ENCODE data around the gene SIX3. TPM values are rescaled to one million over a fixed set of nuclear protein-coding genes. Genes with fewer than 3 reads are reported as not detected.
A peak's percentile ranks its signal among the peaks of the same experiment; 100 is the strongest.

SIX3 gene
- polyA plus RNA-seq, 1 of the 3 experiments (the other 2 are of a cell fraction) = 0.58 TPM

DNA sequence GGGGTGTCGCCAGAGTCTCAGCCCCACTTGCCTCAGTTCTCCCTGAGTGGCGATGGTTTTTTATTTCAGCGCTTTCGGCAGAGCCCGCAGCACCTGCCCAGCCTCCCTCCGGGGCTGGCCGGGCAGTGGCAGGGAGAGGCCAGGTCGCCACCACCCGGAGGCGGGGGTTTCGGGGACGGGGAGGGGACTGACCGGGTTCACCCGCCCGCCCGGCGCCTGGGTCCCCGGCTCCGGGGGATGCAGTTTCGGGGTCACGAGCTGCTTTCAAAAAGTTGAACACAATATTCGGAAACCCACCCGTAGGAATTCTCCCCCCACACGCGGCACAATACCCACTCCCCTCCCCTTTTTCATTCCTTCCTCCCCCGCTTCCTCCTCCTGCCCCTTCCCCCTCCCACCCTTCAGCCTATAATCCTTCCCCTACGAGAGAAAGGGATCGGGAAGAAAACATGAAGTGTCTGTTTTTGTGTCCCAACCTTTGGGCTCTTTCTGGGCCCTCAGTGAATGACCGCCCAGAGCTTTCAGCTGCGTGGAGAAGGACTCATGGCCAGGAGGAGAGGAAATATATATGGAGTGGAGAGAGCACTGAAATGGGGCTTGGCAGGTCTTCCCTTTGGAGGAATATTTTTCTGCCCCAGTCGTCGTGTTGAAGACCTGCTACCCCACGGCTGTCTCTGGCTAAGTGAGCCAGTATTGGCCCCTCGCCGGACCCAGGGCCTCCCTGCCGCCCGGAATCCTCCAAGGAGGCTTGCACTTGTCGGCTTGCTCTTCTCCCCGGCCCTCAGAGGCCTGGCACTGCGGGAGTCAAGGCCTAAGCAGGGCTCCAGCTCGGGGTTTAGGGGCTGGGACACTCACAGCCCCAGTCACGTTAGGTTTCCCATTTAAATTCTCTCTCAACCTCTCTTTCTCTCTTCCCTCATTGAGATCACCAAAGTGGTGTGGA, 2.1 kb upstream of the SIX3 start:
- no peak overlapping the region for H3K9ac ChIP-seq
- no peaks in the 10 kb centered on the region for H4K20me1 ChIP-seq (ENCODE audit: insufficient read depth)
- H3K27me3 ChIP-seq (ENCODE audit: insufficient read depth) = peaks cover 89% of the 10 kb centered on the region
- H3K9me3 ChIP-seq = no peaks in the 10 kb centered on the region
- peaks cover 8% of the 10 kb centered on the region for H3F3A ChIP-seq (replicated peaks; ENCODE audit: insufficient read depth)
- H3K9me2 ChIP-seq = no peaks in the 10 kb centered on the region
- H3K79me2 ChIP-seq (ENCODE audit: insufficient read depth) = no peaks in the 10 kb centered on the region
- peak overlapping the region in 1 of 2 experiments; percentile 92; a peak in 2 of 4 replicates for H3K27ac ChIP-seq (ENCODE audit: low read depth in 2 of 2, low read length in 1 of 2)
- POLR2A ChIA-PET = interaction anchor here (0.9 to 3.1 kb wide), 7 partner anchors 11 to 258 kb away, joined by 3 to 10 read pairs (median 4); no protein-coding TSS in a partner anchor
- CTCF ChIA-PET = interaction anchor here (0.7 to 7.6 kb wide), 9 partner anchors 16 to 459 kb away, joined by 3 to 83 read pairs (median 17); no protein-coding TSS in a partner anchor
- peak overlapping the region; percentile 57 to 65 for H3K4me3 ChIP-seq (ENCODE audit: low read depth in 2 of 2, low read length in 1 of 2)
- WGBS (ENCODE audit: low lambda C conversion rate) = 45% methylated on average over 35 of the region's 42 CpGs
- TF ChIP-seq FOXJ3 (CRISPR knock-in tag; IDR thresholded peaks at IDR 0.05) (no peak), MXI1 (IDR thresholded peaks at IDR 0.05; ENCODE audit: low read depth, low read length) (peak; percentile 13; the same call in 1 of the 2 replicates)
- H2AFZ ChIP-seq (ENCODE audit: low read depth) = 0 out of 2 replicates have a peak overlapping the region, but pooled peaks have one; percentile 56
- no peaks in the 10 kb centered on the region for H3K36me3 ChIP-seq (replicated peaks in 1 of 2; ENCODE audit: control insufficient read depth in 1 of 2, insufficient read depth in 2 of 2, low read length in 1 of 2)
- peak; percentile 63 for DNase-seq
- H3K4me2 ChIP-seq = peak overlapping the region; percentile 97
- H3K4me1 ChIP-seq (ENCODE audit: control insufficient read depth in 1 of 2, insufficient read depth in 2 of 2, low read depth in 1 of 2, low read length in 1 of 2) = peaks cover 0 to 40% of the 10 kb centered on the region in 2 experiments; a peak in 2 of 4 replicates

DNA sequence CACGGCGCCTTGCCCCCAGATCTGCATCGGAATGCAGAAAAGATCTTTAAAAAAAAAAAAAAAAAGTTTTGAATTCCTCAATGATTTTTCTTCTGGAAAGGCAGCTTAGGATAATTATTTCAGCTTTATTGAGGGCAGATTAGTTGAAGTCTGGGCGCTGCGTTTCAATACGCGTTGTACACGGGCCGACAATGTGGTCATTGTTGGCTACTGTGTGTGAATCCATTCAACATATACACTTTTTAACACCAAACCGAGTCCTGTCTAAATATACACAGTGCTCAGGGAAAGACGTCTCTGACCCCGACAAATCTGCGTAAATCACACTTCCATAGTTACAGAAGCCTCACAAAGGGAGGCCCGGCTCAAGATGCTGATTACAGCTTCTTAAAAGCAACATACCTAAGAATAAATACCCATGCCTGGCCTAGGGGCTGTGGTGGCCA, 1.4 kb upstream of the SIX3 start:
- WGBS (ENCODE audit: low lambda C conversion rate) = 93% methylated on average over 14 of the region's 14 CpGs
- DNase-seq = no peak
- Histone ChIP-seq H3K79me2 (ENCODE audit: insufficient read depth) (no peaks in the 10 kb centered on the region), H3K27ac (ENCODE audit: low read depth in 2 of 2, low read length in 1 of 2) (peak overlapping the region in 1 of 2 experiments; percentile 92; a peak in 2 of 4 replicates), H4K20me1 (ENCODE audit: insufficient read depth) (no peaks in the 10 kb centered on the region), H3K36me3 (replicated peaks in 1 of 2; ENCODE audit: control insufficient read depth in 1 of 2, insufficient read depth in 2 of 2, low read length in 1 of 2) (no peaks in the 10 kb centered on the region), H3K27me3 (ENCODE audit: insufficient read depth) (peaks cover 90% of the 10 kb centered on the region), H3K9me2 (no peaks in the 10 kb centered on the region), H3K4me1 (ENCODE audit: control insufficient read depth in 1 of 2, insufficient read depth in 2 of 2, low read depth in 1 of 2, low read length in 1 of 2) (peaks cover 0 to 40% of the 10 kb centered on the region in 2 experiments; a peak in 2 of 4 replicates), H3K9me3 (no peaks in the 10 kb centered on the region), H3K4me2 (no peak overlapping the region), H3K9ac (no peak overlapping the region), H2AFZ (ENCODE audit: low read depth) (no peak overlapping the region), H3K4me3 (ENCODE audit: low read depth in 2 of 2, low read length in 1 of 2) (no peak overlapping the region), H3F3A (replicated peaks; ENCODE audit: insufficient read depth) (peaks cover 8% of the 10 kb centered on the region)
- CTCF ChIA-PET = interaction anchor here (1.0 to 7.6 kb wide), 6 partner anchors 16 to 462 kb away, joined by 3 to 83 read pairs (median 6); no protein-coding TSS in a partner anchor
- POLR2A ChIA-PET = interaction anchor here (1.2 kb wide), 1 partner anchor 258 kb away, joined by 3 read pairs; no protein-coding TSS in a partner anchor
- no peak for TF ChIP-seq MXI1 (IDR thresholded peaks at IDR 0.05; ENCODE audit: low read depth, low read length)
- TF ChIP-seq, protein P1, sequence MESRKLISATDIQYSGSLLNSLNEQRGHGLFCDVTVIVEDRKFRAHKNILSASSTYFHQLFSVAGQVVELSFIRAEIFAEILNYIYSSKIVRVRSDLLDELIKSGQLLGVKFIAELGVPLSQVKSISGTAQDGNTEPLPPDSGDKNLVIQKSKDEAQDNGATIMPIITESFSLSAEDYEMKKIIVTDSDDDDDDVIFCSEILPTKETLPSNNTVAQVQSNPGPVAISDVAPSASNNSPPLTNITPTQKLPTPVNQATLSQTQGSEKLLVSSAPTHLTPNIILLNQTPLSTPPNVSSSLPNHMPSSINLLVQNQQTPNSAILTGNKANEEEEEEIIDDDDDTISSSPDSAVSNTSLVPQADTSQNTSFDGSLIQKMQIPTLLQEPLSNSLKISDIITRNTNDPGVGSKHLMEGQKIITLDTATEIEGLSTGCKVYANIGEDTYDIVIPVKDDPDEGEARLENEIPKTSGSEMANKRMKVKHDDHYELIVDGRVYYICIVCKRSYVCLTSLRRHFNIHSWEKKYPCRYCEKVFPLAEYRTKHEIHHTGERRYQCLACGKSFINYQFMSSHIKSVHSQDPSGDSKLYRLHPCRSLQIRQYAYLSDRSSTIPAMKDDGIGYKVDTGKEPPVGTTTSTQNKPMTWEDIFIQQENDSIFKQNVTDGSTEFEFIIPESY (IDR thresholded peaks at IDR 0.05; ENCODE audit: borderline replicate concordance, low read depth) = no peak
- no peak for TF ChIP-seq POLR2AphosphoS5 (IDR thresholded peaks at IDR 0.05; ENCODE audit: low read depth, low read length)
- TF ChIP-seq NFIC (IDR thresholded peaks at IDR 0.05; ENCODE audit: borderline replicate concordance) = no peak
- no peak for TF ChIP-seq TAF1 (IDR thresholded peaks at IDR 0.05; ENCODE audit: borderline replicate concordance, low read depth, low read length)
- TF ChIP-seq, protein P2, sequence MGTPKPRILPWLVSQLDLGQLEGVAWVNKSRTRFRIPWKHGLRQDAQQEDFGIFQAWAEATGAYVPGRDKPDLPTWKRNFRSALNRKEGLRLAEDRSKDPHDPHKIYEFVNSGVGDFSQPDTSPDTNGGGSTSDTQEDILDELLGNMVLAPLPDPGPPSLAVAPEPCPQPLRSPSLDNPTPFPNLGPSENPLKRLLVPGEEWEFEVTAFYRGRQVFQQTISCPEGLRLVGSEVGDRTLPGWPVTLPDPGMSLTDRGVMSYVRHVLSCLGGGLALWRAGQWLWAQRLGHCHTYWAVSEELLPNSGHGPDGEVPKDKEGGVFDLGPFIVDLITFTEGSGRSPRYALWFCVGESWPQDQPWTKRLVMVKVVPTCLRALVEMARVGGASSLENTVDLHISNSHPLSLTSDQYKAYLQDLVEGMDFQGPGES (IDR thresholded peaks at IDR 0.05; ENCODE audit: low read depth, low read length) = no peak
- TF ChIP-seq, protein P3, sequence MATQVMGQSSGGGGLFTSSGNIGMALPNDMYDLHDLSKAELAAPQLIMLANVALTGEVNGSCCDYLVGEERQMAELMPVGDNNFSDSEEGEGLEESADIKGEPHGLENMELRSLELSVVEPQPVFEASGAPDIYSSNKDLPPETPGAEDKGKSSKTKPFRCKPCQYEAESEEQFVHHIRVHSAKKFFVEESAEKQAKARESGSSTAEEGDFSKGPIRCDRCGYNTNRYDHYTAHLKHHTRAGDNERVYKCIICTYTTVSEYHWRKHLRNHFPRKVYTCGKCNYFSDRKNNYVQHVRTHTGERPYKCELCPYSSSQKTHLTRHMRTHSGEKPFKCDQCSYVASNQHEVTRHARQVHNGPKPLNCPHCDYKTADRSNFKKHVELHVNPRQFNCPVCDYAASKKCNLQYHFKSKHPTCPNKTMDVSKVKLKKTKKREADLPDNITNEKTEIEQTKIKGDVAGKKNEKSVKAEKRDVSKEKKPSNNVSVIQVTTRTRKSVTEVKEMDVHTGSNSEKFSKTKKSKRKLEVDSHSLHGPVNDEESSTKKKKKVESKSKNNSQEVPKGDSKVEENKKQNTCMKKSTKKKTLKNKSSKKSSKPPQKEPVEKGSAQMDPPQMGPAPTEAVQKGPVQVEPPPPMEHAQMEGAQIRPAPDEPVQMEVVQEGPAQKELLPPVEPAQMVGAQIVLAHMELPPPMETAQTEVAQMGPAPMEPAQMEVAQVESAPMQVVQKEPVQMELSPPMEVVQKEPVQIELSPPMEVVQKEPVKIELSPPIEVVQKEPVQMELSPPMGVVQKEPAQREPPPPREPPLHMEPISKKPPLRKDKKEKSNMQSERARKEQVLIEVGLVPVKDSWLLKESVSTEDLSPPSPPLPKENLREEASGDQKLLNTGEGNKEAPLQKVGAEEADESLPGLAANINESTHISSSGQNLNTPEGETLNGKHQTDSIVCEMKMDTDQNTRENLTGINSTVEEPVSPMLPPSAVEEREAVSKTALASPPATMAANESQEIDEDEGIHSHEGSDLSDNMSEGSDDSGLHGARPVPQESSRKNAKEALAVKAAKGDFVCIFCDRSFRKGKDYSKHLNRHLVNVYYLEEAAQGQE (IDR thresholded peaks at IDR 0.05; ENCODE audit: low read depth, low read length) = no peak
- TF ChIP-seq NRF1 (IDR thresholded peaks at IDR 0.05; ENCODE audit: low read depth, low read length) = no peak
- no peak for TF ChIP-seq EZH2phosphoT487 (IDR thresholded peaks at IDR 0.05; ENCODE audit: borderline replicate concordance, low read depth)
- TF ChIP-seq, protein P4, sequence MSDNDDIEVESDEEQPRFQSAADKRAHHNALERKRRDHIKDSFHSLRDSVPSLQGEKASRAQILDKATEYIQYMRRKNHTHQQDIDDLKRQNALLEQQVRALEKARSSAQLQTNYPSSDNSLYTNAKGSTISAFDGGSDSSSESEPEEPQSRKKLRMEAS (IDR thresholded peaks at IDR 0.05; ENCODE audit: low read depth) = no peak
- TF ChIP-seq TEAD4 (IDR thresholded peaks at IDR 0.05; ENCODE audit: borderline replicate concordance, insufficient read depth) = no peak
- TF ChIP-seq YY1 (IDR thresholded peaks at IDR 0.05; ENCODE audit: low read depth) = no peak
- TF ChIP-seq FOSL2 (IDR thresholded peaks at IDR 0.05; ENCODE audit: borderline replicate concordance, low read depth) = no peak
- TF ChIP-seq FOXJ3 (CRISPR knock-in tag; IDR thresholded peaks at IDR 0.05) = no peak
- TF ChIP-seq RXRA (IDR thresholded peaks at IDR 0.05; ENCODE audit: borderline replicate concordance, low read depth) = no peak
- no peak for TF ChIP-seq CHD2 (IDR thresholded peaks at IDR 0.05; ENCODE audit: low read length, partially characterized antibody)
- TF ChIP-seq EP300 (IDR thresholded peaks at IDR 0.05; ENCODE audit: borderline replicate concordance in 1 of 2, low read depth in 1 of 2, low read length in 1 of 2) = no peak
